SH-SY5Y (cell line): ENCODE measurements around the gene ATL3.

Source experiments
- GATA2 ChIP-seq: IDR thresholded peaks from 2 replicates; pipeline ENCODE4 v1.6.1; 2011; ENCODE audit warnings: mild to moderate bottlenecking, low read depth, low read length
- GATA3 ChIP-seq: IDR thresholded peaks from 2 replicates; pipeline ENCODE4 v1.6.1; 2011; ENCODE audit warnings: low read depth, mild to moderate bottlenecking, low read length, moderate library complexity

The ATL3 gene

GRCh38 chr11:63613517-63614135 is 57.5 kb downstream of the ATL3 start:
- no peak for TF ChIP-seq GATA2
- TF ChIP-seq GATA3, result no peak

- TF ChIP-seq GATA3 (no peak), GATA2 (no peak)
Observed at GRCh38 chr11:63612181-63612580, 59.0 kb downstream of the ATL3 start.

- no peak for TF ChIP-seq GATA2
- no peak for TF ChIP-seq GATA3
Observed at GRCh38 chr11:63611395-63611747, 59.8 kb downstream of the ATL3 start.

- TF ChIP-seq GATA3 (no peak), GATA2 (no peak)
Observed at GRCh38 chr11:63610604-63611394, 60.4 kb downstream of the ATL3 start.

- no peak for TF ChIP-seq GATA2
- TF ChIP-seq GATA3, result no peak
Observed at GRCh38 chr11:63609971-63610580, 61.1 kb downstream of the ATL3 start.

GRCh38 chr11:63609536-63609935 is 61.6 kb downstream of the ATL3 start:
- no peak for TF ChIP-seq GATA3
- TF ChIP-seq GATA2, result no peak

- no peak for TF ChIP-seq GATA3
- TF ChIP-seq GATA2, result no peak
Observed at GRCh38 chr11:63608353-63609345, 62.5 kb downstream of the ATL3 start.

GRCh38 chr11:63603180-63603518 is 68.0 kb downstream of the ATL3 start:
- no peak for TF ChIP-seq GATA3
- TF ChIP-seq GATA2, result no peak

GRCh38 chr11:63599211-63600122 is 71.7 kb downstream of the ATL3 start:
- no peak for TF ChIP-seq GATA2
- TF ChIP-seq GATA3, result no peak

GRCh38 chr11:63598556-63598955 is 72.6 kb downstream of the ATL3 start:
- TF ChIP-seq GATA2, result no peak

- TF ChIP-seq GATA3 (no peak), GATA2 (no peak)
Observed at GRCh38 chr11:63595296-63595695, 75.9 kb downstream of the ATL3 start.

GRCh38 chr11:63592975-63593395 is 78.2 kb downstream of the ATL3 start:
- no peak for TF ChIP-seq GATA2
